GM23338 (cell line): Measurements from ENCODE around the gene SELPLG. TPM values are rescaled to one million over a fixed set of nuclear protein-coding genes. Genes with fewer than 3 reads are reported as not detected.

Experiments used
- ATAC-seq: fragments of 200-7000 bp; cut with Tn5 transposase; 3 replicates; pipeline ENCODE4 v1.9.1; 2020
- DNase-seq: peaks from one replicate; pipeline ENCODE4 v3.0.0-alpha.2; 2015; ENCODE audit warnings: low spot score
- H2AFZ ChIP-seq: fragments of 200-600 bp; sonication (generic); 2 replicates; pipeline ENCODE4 v1.8.0; 2016; ENCODE audit warnings: antibody characterized with exemption, mild to moderate bottlenecking, moderate library complexity
- H3F3A ChIP-seq: fragments of 200-600 bp; sonication (generic); replicated peaks from 2 replicates; pipeline ENCODE4 v1.8.0; 2017; ENCODE audit warnings: antibody characterized with exemption, mixed run types, low read depth
- H3K27ac ChIP-seq: fragments of 200-600 bp; sonication (generic); 2 replicates; pipeline ENCODE4 v1.6.1; 2016; ENCODE audit warnings: low read depth
- H3K27me3 ChIP-seq: fragments of 200-600 bp; sonication (generic); 2 replicates; pipeline ENCODE4 v1.8.0; 2016; ENCODE audit warnings: mild to moderate bottlenecking, mixed run types, moderate library complexity; ENCODE audit not compliant: insufficient read depth
- H3K36me3 ChIP-seq: fragments of 200-600 bp; sonication (generic); 2 replicates; pipeline ENCODE4 v1.8.0; 2016; ENCODE audit warnings: mild to moderate bottlenecking; ENCODE audit not compliant: insufficient read depth
- H3K4me1 ChIP-seq: fragments of 200-600 bp; sonication (generic); 2 replicates; pipeline ENCODE4 v1.8.0; 2016; ENCODE audit warnings: mild to moderate bottlenecking, moderate library complexity; ENCODE audit not compliant: insufficient read depth
- H3K4me2 ChIP-seq: fragments of 200-600 bp; sonication (generic); 2 replicates; pipeline ENCODE4 v1.7.1; 2017; ENCODE audit warnings: mixed run types
- H3K4me3 ChIP-seq: fragments of 200-600 bp; sonication (generic); 2 replicates; pipeline ENCODE4 v1.6.1; 2016; ENCODE audit warnings: mixed run types
- H3K79me2 ChIP-seq: fragments of 200-600 bp; sonication (generic); replicated peaks from 2 replicates; pipeline ENCODE4 v1.8.0; 2017; ENCODE audit warnings: mild to moderate bottlenecking; ENCODE audit not compliant: insufficient read depth
- H3K9me2 ChIP-seq: fragments of 200-600 bp; sonication (generic); 2 replicates; pipeline ENCODE4 v1.8.0; 2017; ENCODE audit not compliant: insufficient read depth
- H4K20me1 ChIP-seq: fragments of 200-600 bp; sonication (generic); replicated peaks from 2 replicates; pipeline ENCODE4 v1.8.0; 2017; ENCODE audit warnings: mild to moderate bottlenecking; ENCODE audit not compliant: insufficient read depth
- H3K27ac Mint-ChIP-seq: 2 replicates; pipeline ENCODE4 v1.8.0; 2020; ENCODE audit warnings: inconsistent platforms, mild to moderate bottlenecking, moderate library complexity, mixed read lengths
- H3K27me3 Mint-ChIP-seq: 3 replicates; pipeline ENCODE4 v1.8.0; 2022; ENCODE audit warnings: low read depth, mild to moderate bottlenecking, moderate library complexity, mixed read lengths, inconsistent platforms; ENCODE audit not compliant: insufficient read depth, poor library complexity
- H3K36me3 Mint-ChIP-seq: 3 replicates; pipeline ENCODE4 v1.8.0; 2021; ENCODE audit warnings: low read depth, mild to moderate bottlenecking, inconsistent platforms, moderate library complexity, mixed read lengths
- H3K4me1 Mint-ChIP-seq: 3 replicates; pipeline ENCODE4 v1.8.0; 2020; ENCODE audit warnings: mild to moderate bottlenecking, inconsistent platforms, mixed read lengths
- H3K4me3 Mint-ChIP-seq: 3 replicates; pipeline ENCODE4 v1.8.0; 2021; ENCODE audit warnings: moderate library complexity, mild to moderate bottlenecking, inconsistent platforms, mixed read lengths
- H3K9me3 Mint-ChIP-seq: 3 replicates; pipeline ENCODE4 v1.8.0; 2020; ENCODE audit warnings: moderate library complexity, mild to moderate bottlenecking, inconsistent platforms, mixed read lengths
- CTCF ChIP-seq, 2 experiments: fragments of 200-600 bp in 1 of 2; sonication (generic) in 1 of 2; conservative IDR thresholded peaks; 2 replicates each; pipeline versions ENCODE4 v1.5.1 to v1.6.1; 2016 to 2017; ENCODE audit warnings: antibody characterized with exemption in 2 of 2, low read depth in 2 of 2, mild to moderate bottlenecking in 2 of 2, moderate library complexity in 1 of 2
- EZH2 ChIP-seq: fragments of 200-600 bp; sonication (generic); IDR thresholded peaks from one replicate; pipeline ENCODE4 v1.8.0; 2017; ENCODE audit warnings: antibody characterized with exemption, mild to moderate bottlenecking, low read depth; ENCODE audit not compliant: unreplicated experiment
- JUNB ChIP-seq: IDR thresholded peaks from one replicate; pipeline ENCODE4 v1.6.1; 2016; ENCODE audit warnings: antibody characterized with exemption; ENCODE audit not compliant: unreplicated experiment
- REST ChIP-seq: IDR thresholded peaks from one replicate; pipeline ENCODE4 v1.6.1; 2018; ENCODE audit warnings: antibody characterized with exemption; ENCODE audit not compliant: unreplicated experiment
- ZNF114 ChIP-seq: fragments of 250-450 bp; sonication (Bioruptor Pico); IDR thresholded peaks from 2 replicates; pipeline ENCODE4 v1.5.0; 2020; ENCODE audit warnings: mild to moderate bottlenecking, moderate library complexity
- ZNF331 ChIP-seq: fragments of 250-450 bp; sonication (Bioruptor Pico); IDR thresholded peaks from 2 replicates; pipeline ENCODE4 v1.5.0; 2020; ENCODE audit warnings: low read depth, mild to moderate bottlenecking, moderate library complexity
- polyA plus RNA-seq: library from polyadenylated mRNA; unstranded; fragments of >200 nt; fragmentation: Nextera tagmentation; extraction: Ambion mirVana; gene quantifications from 2 replicates; pipeline ENCODE4 v1.2.1, GENCODE V29; 2016
- total RNA-seq: library from RNA; depleted of rRNA; stranded (reverse); fragments of >200 nt; shearing (Covaris generic); gene quantifications from 2 replicates; pipeline ENCODE4 v1.2.3, GENCODE V29; 2014
- TF ChIP-seq, protein P1 (sequence below): IDR thresholded peaks from 2 replicates; pipeline ENCODE4 v1.6.1; 2016; ENCODE audit warnings: antibody characterized with exemption

The SELPLG gene
- total and polyA plus RNA-seq, 2 experiments from 2014 or later, result 0.16 to 0.56 TPM

DNA sequence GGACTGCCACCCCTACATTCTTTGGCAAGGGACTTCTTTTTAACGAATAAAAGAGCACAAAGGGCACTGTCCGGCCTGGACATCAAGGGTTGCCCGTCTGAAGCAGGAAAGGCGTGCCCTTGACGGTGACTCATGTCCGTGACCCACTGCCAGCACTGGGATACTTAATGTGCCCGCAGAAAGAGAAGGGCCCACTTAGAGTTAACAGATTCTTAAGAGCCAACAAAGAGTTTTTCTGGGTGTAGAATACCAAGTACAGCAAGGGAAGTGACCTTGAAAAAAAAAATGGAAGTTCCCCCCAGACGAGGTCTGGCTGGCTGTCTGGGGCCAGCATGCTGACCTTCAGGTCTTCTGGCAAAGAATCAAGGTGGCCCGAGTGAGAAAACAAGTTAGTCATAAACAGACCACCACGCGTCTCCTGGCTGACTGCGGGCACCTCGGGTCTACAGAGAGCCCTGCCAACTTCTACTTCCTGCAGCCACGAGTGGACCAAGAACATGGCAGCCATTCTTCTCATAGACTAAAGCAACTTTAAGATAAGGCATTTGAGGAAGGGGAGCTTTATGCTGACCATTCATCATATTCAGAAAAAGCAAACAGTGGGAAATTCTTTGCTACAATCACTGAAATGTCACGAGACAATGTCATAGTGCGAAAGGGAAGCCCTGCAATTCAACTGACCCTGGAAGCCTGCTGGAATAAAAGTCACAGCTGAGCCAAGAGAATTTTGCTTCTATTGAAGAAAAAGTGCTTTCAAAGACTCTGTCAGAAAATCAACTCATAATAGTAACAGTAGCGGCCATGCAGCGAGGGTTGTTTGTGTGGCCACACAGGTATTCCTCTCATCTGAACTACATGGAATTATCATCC lies 10.5 kb upstream of the SELPLG start (continued):
- TF ChIP-seq JUNB (no peak), EZH2 (no peak), ZNF114 (no peak), ZNF331 (no peak)
- TF ChIP-seq, protein P1, sequence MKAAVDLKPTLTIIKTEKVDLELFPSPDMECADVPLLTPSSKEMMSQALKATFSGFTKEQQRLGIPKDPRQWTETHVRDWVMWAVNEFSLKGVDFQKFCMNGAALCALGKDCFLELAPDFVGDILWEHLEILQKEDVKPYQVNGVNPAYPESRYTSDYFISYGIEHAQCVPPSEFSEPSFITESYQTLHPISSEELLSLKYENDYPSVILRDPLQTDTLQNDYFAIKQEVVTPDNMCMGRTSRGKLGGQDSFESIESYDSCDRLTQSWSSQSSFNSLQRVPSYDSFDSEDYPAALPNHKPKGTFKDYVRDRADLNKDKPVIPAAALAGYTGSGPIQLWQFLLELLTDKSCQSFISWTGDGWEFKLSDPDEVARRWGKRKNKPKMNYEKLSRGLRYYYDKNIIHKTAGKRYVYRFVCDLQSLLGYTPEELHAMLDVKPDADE, result no peak

DNA sequence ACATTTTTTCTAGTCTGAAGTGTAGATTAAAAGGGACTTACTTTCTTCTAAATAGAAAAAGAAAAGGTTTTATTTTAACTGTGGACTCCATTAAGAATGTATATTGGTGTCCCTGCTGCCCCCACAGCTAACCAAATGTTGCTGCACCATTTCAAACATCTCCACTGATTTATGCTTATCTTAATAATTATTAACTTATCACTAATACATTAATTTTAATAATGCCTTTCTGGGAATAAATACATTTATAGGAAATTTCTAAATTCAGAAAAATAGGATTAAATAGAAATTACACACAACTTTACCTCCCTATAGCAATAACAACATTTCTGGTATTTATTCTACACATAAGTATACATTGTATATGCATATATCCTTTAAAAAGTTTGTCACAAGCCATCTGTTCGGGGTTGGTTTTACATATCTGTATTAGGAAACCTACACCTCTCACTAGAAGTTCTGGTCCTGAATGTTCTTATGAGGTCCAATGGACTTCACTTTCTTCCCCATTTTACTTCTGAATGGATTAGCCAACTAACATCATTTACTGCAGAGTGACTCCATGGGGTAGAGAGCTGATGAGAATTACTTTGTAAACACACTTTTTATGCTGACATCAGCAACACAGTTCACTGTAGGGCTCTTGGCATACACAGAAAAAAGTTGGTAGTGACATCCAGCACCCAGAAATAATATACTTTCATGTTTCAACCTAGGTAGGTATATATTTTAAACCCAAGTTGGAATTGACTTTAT lies 9.4 kb upstream of the SELPLG start:
- H3K4me3 Mint-ChIP-seq, result no peak overlapping the region
- Histone ChIP-seq H3K4me2 (no peak overlapping the region), H3F3A (0 out of 2 replicates have a peak, but pooled peaks cover 8% of the 10 kb centered on the region), H3K4me3 (no peak overlapping the region), H3K79me2 (no peaks in the 10 kb centered on the region), H3K36me3 (0 out of 2 replicates have a peak, but pooled peaks cover 5% of the 10 kb centered on the region), H3K27me3 (no peaks in the 10 kb centered on the region), H3K4me1 (peaks cover 13% of the 10 kb centered on the region), H4K20me1 (no peaks in the 10 kb centered on the region), H3K9me2 (peaks cover 4% of the 10 kb centered on the region; the same call in 1 of the 2 replicates), H3K27ac (no peak overlapping the region), H2AFZ (no peak overlapping the region)
- H3K36me3 Mint-ChIP-seq, result peaks cover 16% of the 10 kb centered on the region
- peaks cover 30% of the 10 kb centered on the region for H3K4me1 Mint-ChIP-seq
- no peak for TF ChIP-seq REST
- TF ChIP-seq CTCF (conservative IDR thresholded peaks at IDR 0.05; ENCODE audit: low read depth in 2 of 2), result no peak
- H3K27ac Mint-ChIP-seq, result no peak overlapping the region
- H3K27me3 Mint-ChIP-seq, result peaks cover 10% of the 10 kb centered on the region
- ATAC-seq (no peak), DNase-seq (no peak)
- H3K9me3 Mint-ChIP-seq, result no peaks in the 10 kb centered on the region
